Activated naive CD8-positive, alpha-beta T cell treated with anti-CD3 and anti-CD28 coated beads, Interleukin-2, amount 10 ng/mL, durations not matched to agents 7 days and 5 days (primary cell): ENCODE measurements around the gene CD6. TPM values are rescaled to one million over a fixed set of nuclear protein-coding genes. Genes with fewer than 3 reads are reported as not detected.

Source experiments
- ATAC-seq: fragments of 150-1000 bp; cut with Tn5 transposase; one replicate; pipeline ENCODE4 v1.10.0; 2021; ENCODE audit warnings: low read depth, moderate library complexity
- POLR2A ChIA-PET: fragments of 350-600 bp; sonication (Branson Sonifier 250); formaldehyde crosslinking; loops from one replicate; lab custom pipeline; 2021; ENCODE audit warnings: antibody characterized with exemption; lab: Charles Lee
- DNase-seq: peaks from one replicate; pipeline ENCODE4 v3.0.0; 2021
- H3K27ac Mint-ChIP-seq: one replicate; pipeline ENCODE4 v1.8.0; 2022; ENCODE audit warnings: mild to moderate bottlenecking, mixed read lengths
- H3K27me3 Mint-ChIP-seq: one replicate; pipeline ENCODE4 v1.8.0; 2022; ENCODE audit warnings: mild to moderate bottlenecking, moderate library complexity, mixed read lengths
- H3K36me3 Mint-ChIP-seq: one replicate; pipeline ENCODE4 v1.8.0; 2021; ENCODE audit warnings: mild to moderate bottlenecking, mixed read lengths
- H3K4me1 Mint-ChIP-seq: one replicate; pipeline ENCODE4 v1.8.0; 2021; ENCODE audit warnings: mixed read lengths
- H3K4me3 Mint-ChIP-seq: one replicate; pipeline ENCODE4 v1.8.0; 2022; ENCODE audit warnings: mild to moderate bottlenecking, moderate library complexity, mixed read lengths
- H3K9me3 Mint-ChIP-seq: one replicate; pipeline ENCODE4 v1.8.0; 2021; ENCODE audit warnings: mixed read lengths
- total RNA-seq, 2 experiments: library from RNA; stranded (reverse); gene quantifications; one replicate each; pipeline ENCODE4 v1.2.3, GENCODE V29; 2021

The CD6 gene
- total RNA-seq, 2 experiments from 2014 or later: 274 to 285 TPM

- Mint-ChIP-seq H3K27me3 (peaks cover 13% of the 10 kb centered on the region), H3K4me1 (peaks cover 25% of the 10 kb centered on the region), H3K9me3 (no peaks in the 10 kb centered on the region), H3K36me3 (no peaks in the 10 kb centered on the region), H3K4me3 (peak within 1 kb of the TSS; percentile 87), H3K27ac (peak within 1 kb of the TSS; percentile 87)
- DNase-seq: peak; percentile 55
- POLR2A ChIA-PET: interaction anchor here (1.1 to 3.2 kb wide), 3 partner anchors 20 to 38 kb away, joined by 3 to 9 read pairs (median 3); partner anchors contain the start of genes CD6 and TMEM109
- ATAC-seq: peak; percentile 89
Observed at GRCh38 chr11:60951904-60952741, 19.4 kb upstream of the CD6 start, which contains the start of gene SLC15A3. TSS of gene SLC15A3 (minus strand) at chr11:60952176. CDS start at chr11:60951551, 625 bp downstream.

- ATAC-seq: no peak
- Mint-ChIP-seq H3K9me3 (no peaks in the 10 kb centered on the region), H3K36me3 (no peaks in the 10 kb centered on the region), H3K4me1 (peaks cover 25% of the 10 kb centered on the region), H3K4me3 (peak overlapping the region; percentile 87), H3K27ac (peak overlapping the region; percentile 28), H3K27me3 (peaks cover 20% of the 10 kb centered on the region)
- DNase-seq: no peak
- POLR2A ChIA-PET: interaction anchor here (1.1 to 3.2 kb wide), 2 partner anchors 19 to 38 kb away, joined by 3 to 9 read pairs; partner anchors contain the start of gene CD6
Observed at GRCh38 chr11:60952742-60953170, 18.7 kb upstream of the CD6 start.

GRCh38 chr11:60953781-60954180 is 17.7 kb upstream of the CD6 start:
- ATAC-seq: no peak
- POLR2A ChIA-PET: interaction anchor here (0.9 to 3.2 kb wide), 2 partner anchors 18 to 23 kb away, joined by 3 to 9 read pairs; partner anchors contain the start of gene CD6

GRCh38 chr11:60954421-60954820 is 17.1 kb upstream of the CD6 start:
- H3K4me1 Mint-ChIP-seq: peaks cover 25% of the 10 kb centered on the region
- no peaks in the 10 kb centered on the region for H3K9me3 Mint-ChIP-seq
- POLR2A ChIA-PET: interaction anchor here (0.8 to 3.2 kb wide), 3 partner anchors 12 to 23 kb away, joined by 3 to 9 read pairs (median 5); partner anchors contain the start of gene CD6
- peaks cover 21% of the 10 kb centered on the region for H3K27me3 Mint-ChIP-seq
- ATAC-seq: no peak
- DNase-seq: no peak
- no peaks in the 10 kb centered on the region for H3K36me3 Mint-ChIP-seq
- no peak overlapping the region for H3K4me3 Mint-ChIP-seq
- no peak overlapping the region for H3K27ac Mint-ChIP-seq

More at GRCh38 chr11:60953781-60954180, 17.7 kb upstream of the CD6 start:
- Mint-ChIP-seq H3K4me3 (no peak overlapping the region), H3K4me1 (peaks cover 25% of the 10 kb centered on the region), H3K36me3 (no peaks in the 10 kb centered on the region), H3K27me3 (peaks cover 21% of the 10 kb centered on the region), H3K9me3 (no peaks in the 10 kb centered on the region), H3K27ac (no peak overlapping the region)
- DNase-seq: no peak

GRCh38 chr11:60955571-60955970 is 15.9 kb upstream of the CD6 start:
- no peaks in the 10 kb centered on the region for H3K36me3 Mint-ChIP-seq
- H3K4me1 Mint-ChIP-seq: peaks cover 22% of the 10 kb centered on the region
- DNase-seq: no peak
- no peaks in the 10 kb centered on the region for H3K9me3 Mint-ChIP-seq
- POLR2A ChIA-PET: no interaction called here
- H3K27me3 Mint-ChIP-seq: peaks cover 28% of the 10 kb centered on the region
- no peak overlapping the region for H3K4me3 Mint-ChIP-seq
- H3K27ac Mint-ChIP-seq: no peak overlapping the region
- no peak for ATAC-seq

- Mint-ChIP-seq H3K9me3 (no peaks in the 10 kb centered on the region), H3K4me3 (no peak overlapping the region), H3K27ac (no peak overlapping the region), H3K36me3 (no peaks in the 10 kb centered on the region), H3K4me1 (peaks cover 15% of the 10 kb centered on the region), H3K27me3 (peaks cover 32% of the 10 kb centered on the region)
- POLR2A ChIA-PET: no interaction called here
- ATAC-seq (no peak), DNase-seq (no peak)
Observed at GRCh38 chr11:60957188-60957587, 14.3 kb upstream of the CD6 start.

GRCh38 chr11:60959431-60959830 is 12.0 kb upstream of the CD6 start:
- POLR2A ChIA-PET: no interaction called here
- ATAC-seq: no peak
- Mint-ChIP-seq H3K36me3 (no peaks in the 10 kb centered on the region), H3K27me3 (peaks cover 38% of the 10 kb centered on the region), H3K4me3 (no peak overlapping the region), H3K9me3 (no peaks in the 10 kb centered on the region), H3K27ac (no peak overlapping the region), H3K4me1 (peaks cover 3% of the 10 kb centered on the region)
- no peak for DNase-seq

GRCh38 chr11:60960405-60960804 is 11.1 kb upstream of the CD6 start:
- Mint-ChIP-seq H3K36me3 (no peaks in the 10 kb centered on the region), H3K27ac (no peak overlapping the region), H3K27me3 (peaks cover 38% of the 10 kb centered on the region), H3K4me3 (no peak overlapping the region), H3K9me3 (no peaks in the 10 kb centered on the region), H3K4me1 (peaks cover 3% of the 10 kb centered on the region)
- DNase-seq: no peak
- POLR2A ChIA-PET: no interaction called here
- no peak for ATAC-seq

- Mint-ChIP-seq H3K4me1 (peaks cover 3% of the 10 kb centered on the region), H3K27ac (no peak overlapping the region)
- no peak for ATAC-seq
Observed at GRCh38 chr11:60964801-60965200, 6.7 kb upstream of the CD6 start.

GRCh38 chr11:60966890-60967289 is 4.6 kb upstream of the CD6 start:
- Mint-ChIP-seq H3K27ac (no peak overlapping the region), H3K9me3 (peaks cover 5% of the 10 kb centered on the region), H3K36me3 (peaks cover 7% of the 10 kb centered on the region), H3K27me3 (peaks cover 11% of the 10 kb centered on the region), H3K4me3 (no peak overlapping the region), H3K4me1 (peaks cover 17% of the 10 kb centered on the region)
- ATAC-seq (no peak), DNase-seq (no peak)
- POLR2A ChIA-PET: interaction anchor here (1.4 kb wide), 1 partner anchor 12 kb away, joined by 5 read pairs; no protein-coding TSS in a partner anchor

More at GRCh38 chr11:60964801-60965200, 6.7 kb upstream of the CD6 start:
- POLR2A ChIA-PET: no interaction called here
- H3K27me3 Mint-ChIP-seq: peaks cover 26% of the 10 kb centered on the region
- H3K9me3 Mint-ChIP-seq: peaks cover 5% of the 10 kb centered on the region
- H3K4me3 Mint-ChIP-seq: no peak overlapping the region
- H3K36me3 Mint-ChIP-seq: peaks cover 7% of the 10 kb centered on the region
- DNase-seq: no peak

GRCh38 chr11:60968223-60968622 is 3.3 kb upstream of the CD6 start:
- Mint-ChIP-seq H3K4me3 (no peak overlapping the region), H3K27me3 (peaks cover 3% of the 10 kb centered on the region), H3K27ac (no peak overlapping the region), H3K9me3 (peaks cover 5% of the 10 kb centered on the region), H3K4me1 (peaks cover 17% of the 10 kb centered on the region), H3K36me3 (peaks cover 13% of the 10 kb centered on the region)
- DNase-seq (no peak), ATAC-seq (no peak)
- POLR2A ChIA-PET: no interaction called here

- peak overlapping the region; percentile 26 for H3K4me3 Mint-ChIP-seq
- H3K27me3 Mint-ChIP-seq: peaks cover 3% of the 10 kb centered on the region
- H3K36me3 Mint-ChIP-seq: peaks cover 25% of the 10 kb centered on the region
- ATAC-seq (peak; percentile 43), DNase-seq (peak; percentile 85)
- H3K27ac Mint-ChIP-seq: peak overlapping the region; percentile 30
- POLR2A ChIA-PET: interaction anchor here (1.5 to 3.0 kb wide), 3 partner anchors 55 to 159 kb away, joined by 3 to 13 read pairs (median 13); no protein-coding TSS in a partner anchor
- peaks cover 29% of the 10 kb centered on the region for H3K4me1 Mint-ChIP-seq
- peaks cover 5% of the 10 kb centered on the region for H3K9me3 Mint-ChIP-seq
Observed at GRCh38 chr11:60970369-60970774, 1.1 kb upstream of the CD6 start.

- Mint-ChIP-seq H3K27ac (peak overlapping the region; percentile 97), H3K9me3 (peaks cover 5% of the 10 kb centered on the region), H3K27me3 (peaks cover 3% of the 10 kb centered on the region), H3K4me1 (peaks cover 31% of the 10 kb centered on the region), H3K4me3 (peak overlapping the region; percentile 87), H3K36me3 (peaks cover 27% of the 10 kb centered on the region)
- POLR2A ChIA-PET: interaction anchor here (0.6 to 3.0 kb wide), 10 partner anchors 18 to 191 kb away, joined by 3 to 13 read pairs (median 4); partner anchors contain the start of genes SLC15A3 and VPS37C
- ATAC-seq (no peak), DNase-seq (no peak)
Observed at GRCh38 chr11:60970890-60971289, 590 bp upstream of the CD6 start.
